ENCODE results near the gene ANO9.
"Not testable (repeated sequence)": the region's sequence is repeated elsewhere in the genome, so short reads cannot be mapped to it uniquely, and the experiment has no call there.

The ANO9 gene

DNA sequence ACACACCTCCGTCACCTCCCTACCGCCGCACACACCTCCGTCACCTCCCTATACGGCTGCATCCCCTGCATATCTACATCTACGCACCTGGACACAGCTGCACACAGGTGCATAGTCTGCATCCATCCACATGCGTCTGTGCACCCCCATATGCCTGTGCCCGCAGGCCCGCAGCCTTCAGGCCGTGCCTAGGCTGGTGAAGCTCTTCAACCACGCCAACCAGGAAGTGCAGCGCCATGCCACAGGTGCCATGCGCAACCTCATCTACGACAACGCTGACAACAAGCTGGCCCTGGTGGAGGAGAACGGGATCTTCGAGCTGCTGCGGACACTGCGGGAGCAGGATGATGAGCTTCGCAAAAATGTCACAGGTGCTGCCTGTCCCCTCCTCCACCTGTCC is 43.0 kb downstream of the ANO9 start:
- DNase-seq: no peak

GRCh38 chr11:396948-397548 is 44.8 kb downstream of the ANO9 start:
- peak; percentile 30 for DNase-seq

DNA sequence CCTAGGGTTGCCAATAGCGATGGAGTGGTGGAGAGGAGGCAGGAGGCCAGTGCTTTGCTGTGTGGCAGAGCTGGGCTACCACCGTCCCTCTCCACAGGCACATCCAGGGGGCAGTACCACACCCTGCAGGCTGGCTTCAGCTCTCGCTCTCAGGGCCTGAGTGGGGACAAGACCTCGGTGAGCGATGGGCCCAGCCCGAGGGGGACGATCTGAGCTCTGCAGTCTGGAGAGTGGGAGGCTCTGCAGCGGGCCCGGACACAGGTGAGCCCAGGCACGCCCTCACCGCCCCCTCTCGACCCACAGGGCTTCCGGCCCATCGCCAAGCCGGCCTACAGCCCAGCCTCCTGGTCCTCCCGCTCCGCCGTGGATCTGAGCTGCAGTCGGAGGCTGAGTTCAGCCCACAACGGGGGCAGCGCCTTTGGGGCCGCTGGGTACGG is 45.3 kb downstream of the ANO9 start:
- no peak for DNase-seq

GRCh38 chr11:395866-396265 is 45.9 kb downstream of the ANO9 start:
- no peak for DNase-seq

GRCh38 chr11:394858-395655 is 46.8 kb downstream of the ANO9 start:
- no peak for DNase-seq

- DNase-seq: no peak
These were observed 47.6 kb downstream of the ANO9 start, which contains the start of gene PKP3 for GRCh38 chr11:394034-394857. Gene PKP3 (plus strand): TSS chr11:394209. CDS start chr11:394293, 84 bp downstream.

DNA sequence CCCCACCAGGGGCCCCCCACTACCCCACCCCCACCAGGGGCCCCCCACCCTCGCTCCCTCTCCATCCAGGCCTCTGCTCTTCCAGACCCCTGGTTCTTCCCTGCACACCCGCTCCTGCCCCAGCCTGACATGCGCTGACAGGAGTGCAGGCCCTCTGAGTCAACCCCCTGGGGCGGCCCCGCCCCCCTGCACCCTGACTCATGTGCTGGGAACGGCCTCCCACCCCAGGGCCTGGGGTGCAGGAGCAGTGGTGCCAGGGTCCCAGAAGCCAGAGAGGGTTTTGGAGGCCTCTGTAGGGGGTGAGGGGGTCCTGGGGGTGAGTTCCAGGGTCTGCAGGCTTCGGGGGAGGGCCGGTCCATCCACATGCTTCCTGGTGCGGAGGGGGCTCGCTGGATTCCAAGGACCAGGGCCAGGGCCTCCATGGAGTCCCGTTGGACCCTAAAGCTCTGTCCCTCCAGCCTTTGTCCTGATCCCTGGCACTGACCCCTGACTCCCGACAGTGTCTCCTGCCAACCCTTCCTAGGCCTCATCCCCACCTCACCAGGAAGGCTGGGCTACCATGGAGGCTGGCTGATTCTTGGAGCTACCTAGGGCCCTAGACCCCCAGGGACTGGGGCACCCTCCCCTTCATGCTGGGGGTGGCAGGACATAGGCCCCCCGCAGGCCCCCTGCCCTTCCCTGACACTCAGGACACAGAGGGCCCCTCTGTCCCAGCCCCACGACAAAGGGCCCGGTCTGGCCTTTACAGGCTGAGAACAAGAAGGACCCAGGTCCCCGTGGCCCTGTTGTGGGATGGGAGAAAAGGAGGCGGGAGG is 48.4 kb downstream of the ANO9 start:
- DNase-seq: peak; percentile 53

DNA sequence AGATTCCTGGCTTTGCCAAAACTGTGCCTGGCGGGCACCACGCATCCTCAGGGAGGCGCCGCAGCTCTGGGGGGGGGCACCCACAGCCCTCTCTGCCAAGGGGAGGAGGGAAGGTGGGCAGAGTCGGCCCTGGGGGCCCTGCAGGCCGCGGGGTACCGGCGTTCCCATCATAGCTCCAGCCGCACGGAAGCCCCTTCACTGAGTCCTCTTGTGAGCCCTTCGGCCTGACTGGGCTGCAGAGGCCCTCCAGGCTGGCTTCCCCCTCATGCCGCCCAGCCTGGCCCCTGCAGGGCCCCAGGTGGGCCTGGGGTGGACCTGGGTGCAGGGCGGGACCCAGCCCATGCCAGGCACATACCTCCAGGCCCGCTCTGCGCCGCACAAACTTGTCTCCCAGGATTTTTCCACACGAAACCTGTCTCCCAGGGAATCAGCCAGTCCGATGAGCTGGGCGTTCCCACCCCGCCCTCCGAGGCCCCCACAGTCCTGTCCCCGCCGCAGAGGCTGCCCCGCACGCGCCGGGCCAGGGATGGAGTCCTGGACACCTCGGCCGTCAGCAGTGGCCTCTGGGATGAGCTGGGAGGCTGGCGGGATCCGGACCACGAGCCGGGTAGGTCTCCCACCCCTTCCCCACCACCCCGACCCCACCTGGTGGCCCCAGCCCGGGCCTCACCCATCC is 49.6 kb downstream of the ANO9 start:
- no peak for DNase-seq

DNA sequence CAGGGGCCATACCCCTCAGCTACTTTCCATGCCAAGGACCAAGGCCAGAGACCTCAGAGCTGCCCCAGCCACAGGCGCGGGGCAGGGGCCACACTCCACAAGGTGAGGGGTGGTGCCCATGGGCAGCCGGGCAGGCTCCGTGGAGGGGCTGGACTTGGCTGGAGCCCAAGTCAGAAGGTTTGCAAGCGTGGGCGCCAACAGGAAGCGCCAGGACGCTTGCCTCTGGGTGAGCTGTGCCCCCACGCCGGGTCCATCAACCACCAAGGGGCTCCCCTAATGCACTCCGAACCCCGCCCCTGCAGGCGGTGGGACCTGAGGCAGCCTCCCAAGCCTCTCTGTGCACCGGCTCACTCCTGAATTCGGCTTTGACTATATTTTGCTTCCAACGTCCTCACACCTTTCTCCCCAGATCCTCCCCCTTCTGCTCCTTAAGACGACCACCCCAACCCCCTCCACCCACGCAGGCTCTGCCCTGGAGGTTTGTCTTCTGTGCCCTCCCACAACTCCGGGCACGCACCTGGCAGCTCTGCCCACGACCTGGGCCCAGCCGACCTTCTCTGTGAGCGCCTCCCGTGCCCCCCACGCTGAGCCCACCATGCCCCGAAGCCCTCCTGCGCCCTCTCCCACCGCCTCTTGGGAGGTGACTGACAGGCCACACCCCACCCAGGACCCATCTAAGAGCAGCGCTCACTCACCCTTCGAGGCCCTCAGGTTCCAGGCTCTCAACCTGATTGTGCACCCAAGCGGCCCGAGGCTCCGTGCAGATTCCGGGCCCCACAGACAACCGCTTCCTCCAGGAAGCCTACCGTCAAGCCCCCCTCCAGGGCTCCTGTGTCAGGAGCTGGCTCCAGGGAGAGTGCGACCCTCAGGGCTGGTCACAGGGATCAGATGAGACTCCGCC is 50.4 kb downstream of the ANO9 start:
- DNase-seq: no peak

DNA sequence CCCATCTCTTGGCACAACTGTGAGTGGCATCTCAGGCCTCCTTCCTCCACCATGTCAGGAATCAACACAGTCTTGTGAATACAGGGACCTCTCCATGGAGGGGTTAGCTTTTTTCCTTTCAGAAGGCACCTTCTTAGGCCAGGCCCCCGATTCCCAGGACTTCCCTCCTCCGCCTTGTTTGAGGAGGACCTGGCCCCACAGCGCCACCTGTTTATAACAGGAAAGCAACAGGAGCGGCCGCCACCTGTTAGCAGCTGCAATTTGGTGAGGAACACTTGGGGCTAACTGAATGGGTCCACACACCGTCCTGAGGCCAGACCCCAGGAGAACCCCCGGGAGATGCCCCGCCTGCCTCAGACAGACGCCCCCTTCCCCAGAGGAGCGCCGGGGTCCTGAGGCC is 51.6 kb downstream of the ANO9 start:
- no peak for DNase-seq

DNA sequence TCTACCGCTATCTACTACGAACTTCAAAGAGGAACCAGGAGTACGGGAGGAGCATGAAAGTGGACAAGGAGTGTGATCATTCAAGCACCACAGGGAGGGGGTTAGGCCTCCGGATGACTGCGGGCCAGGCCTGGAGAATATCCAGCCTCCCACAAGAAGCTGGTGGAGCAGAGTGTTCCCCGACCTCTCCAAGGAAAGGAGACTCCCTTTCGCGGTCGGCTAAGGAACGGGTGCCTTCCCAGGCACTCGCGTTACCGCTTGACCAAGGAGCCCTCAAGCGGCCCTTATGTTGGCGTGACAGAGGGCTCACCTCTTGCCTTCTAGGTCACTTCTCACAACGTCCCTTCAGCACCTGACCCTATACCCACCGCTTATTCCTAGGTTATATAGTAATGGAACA is 52.4 kb downstream of the ANO9 start:
- DNase-seq: not testable (repeated sequence)

GRCh38 chr11:387193-387793 is 54.5 kb downstream of the ANO9 start:
- no peak for DNase-seq

DNA sequence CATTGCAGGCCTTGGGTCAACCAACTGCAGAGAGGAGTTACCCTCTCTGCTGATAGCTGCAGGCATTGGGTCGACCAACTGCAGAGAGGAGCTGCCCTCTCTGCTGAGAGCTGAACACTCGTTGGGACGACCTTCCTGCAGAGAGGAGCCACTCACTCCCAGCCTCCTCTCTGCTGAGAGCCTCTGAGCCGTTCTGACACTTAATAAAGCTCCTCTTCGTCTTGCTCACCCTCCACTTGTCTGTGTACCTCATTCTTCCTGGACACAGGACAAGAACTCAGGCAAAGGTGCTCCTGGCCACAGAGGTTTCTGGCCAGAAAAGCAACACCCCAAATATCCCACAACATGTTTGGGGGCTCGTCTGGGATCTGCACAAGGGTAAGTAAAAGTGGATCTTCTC is 55.3 kb downstream of the ANO9 start:
- no peak for DNase-seq

DNA sequence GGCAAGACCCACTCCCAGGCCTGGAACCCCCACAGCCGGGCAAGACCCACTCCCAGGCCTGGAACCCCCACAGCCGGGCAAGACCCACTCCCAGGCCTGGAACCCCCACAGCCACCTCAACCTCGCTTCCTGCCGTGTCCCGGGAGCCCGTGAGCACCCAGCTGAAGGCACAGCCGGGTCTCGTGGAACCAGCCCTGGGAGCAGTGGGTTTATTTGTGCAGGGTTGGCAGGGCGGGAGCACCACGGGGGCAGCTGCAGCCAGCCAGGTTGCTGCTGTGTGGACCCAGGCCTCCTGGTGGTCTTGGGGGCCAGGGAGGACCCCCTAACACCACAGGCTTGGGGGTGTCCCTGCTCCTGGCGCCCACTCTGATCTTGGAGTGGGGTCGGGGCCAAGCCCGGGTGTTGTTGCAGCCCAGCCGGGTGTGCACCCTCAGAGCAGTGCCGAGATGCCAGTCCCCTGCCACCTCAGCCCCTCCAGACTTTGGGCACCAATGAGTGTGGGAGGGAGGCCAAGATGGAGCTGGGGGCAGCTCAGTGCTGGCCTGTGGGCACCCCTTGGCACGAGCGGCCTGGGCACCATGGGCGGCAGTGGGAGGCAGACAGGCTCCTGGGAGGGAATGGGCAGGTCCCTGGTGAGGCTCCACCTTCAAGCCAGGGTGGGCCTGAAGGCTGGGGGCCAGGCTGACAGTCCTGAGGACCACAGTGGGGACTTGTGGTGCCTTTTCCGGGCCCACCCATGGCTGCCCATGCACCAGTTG is 56.0 kb downstream of the ANO9 start:
- DNase-seq: no peak

GRCh38 chr11:384511-384910 is 57.3 kb downstream of the ANO9 start:
- DNase-seq: no peak

- no peak for DNase-seq
These were observed 58.4 kb downstream of the ANO9 start for GRCh38 chr11:383431-383830.

GRCh38 chr11:382081-382629 is 59.7 kb downstream of the ANO9 start:
- DNase-seq: no peak

GRCh38 chr11:381501-382072 is 60.2 kb downstream of the ANO9 start:
- no peak for DNase-seq

DNA sequence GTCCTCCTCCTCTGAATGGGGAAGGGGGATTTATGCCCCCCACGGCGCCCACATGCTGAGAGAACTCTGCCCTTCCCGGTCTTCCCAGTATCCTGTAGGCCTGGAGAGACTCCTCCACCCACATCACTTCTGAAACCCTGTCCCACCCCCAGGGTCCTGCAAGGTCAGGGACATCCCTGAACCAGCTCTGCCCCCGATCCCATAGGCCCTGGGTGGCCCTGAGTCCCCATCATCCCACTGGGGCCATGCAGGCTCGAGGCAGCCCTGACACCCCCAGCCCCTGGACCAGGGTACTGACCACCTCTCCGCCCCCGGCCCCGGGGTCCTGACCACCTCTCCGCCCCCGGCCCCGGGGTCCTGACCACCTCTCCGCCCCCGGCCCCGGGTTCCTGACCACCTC is 60.8 kb downstream of the ANO9 start:
- DNase-seq: no peak
